MV-4-11 (cell line): ENCODE data around the gene MMP17.

Experiments
- DNase-seq: peaks from one replicate; lab custom pipeline; 2025; lab: John Stamatoyannopoulos, UW

Gene MMP17

GRCh38 chr12:131827961-131828534 is at the start of gene MMP17:
Gene MMP17, plus strand, starts transcription at chr12:131828393. Its CDS starts 102 bp downstream, at chr12:131828495.
- peak; percentile 43 for DNase-seq

- no peak for DNase-seq
Observed at GRCh38 chr12:131779027-131779426, 49.2 kb upstream of the MMP17 start.

GRCh38 chr12:131782061-131782460 is 46.1 kb upstream of the MMP17 start:
- no peak for DNase-seq

GRCh38 chr12:131783915-131784541 is 44.2 kb upstream of the MMP17 start:
- peak; percentile 89 for DNase-seq

GRCh38 chr12:131784909-131785762 is 43.1 kb upstream of the MMP17 start:
- DNase-seq, result no peak

GRCh38 chr12:131785763-131786330 is 42.3 kb upstream of the MMP17 start:
- DNase-seq, result no peak

GRCh38 chr12:131786331-131786730 is 41.9 kb upstream of the MMP17 start:
- no peak for DNase-seq

- DNase-seq, result no peak
Observed at GRCh38 chr12:131787143-131787660, 41.0 kb upstream of the MMP17 start.

GRCh38 chr12:131788070-131788469 is 40.1 kb upstream of the MMP17 start:
- no peak for DNase-seq

GRCh38 chr12:131789638-131790037 is 38.6 kb upstream of the MMP17 start:
- DNase-seq, result no peak

- DNase-seq, result no peak
Observed at GRCh38 chr12:131793243-131794022, 34.8 kb upstream of the MMP17 start.

GRCh38 chr12:131794061-131794460 is 34.1 kb upstream of the MMP17 start:
- DNase-seq, result no peak

- no peak for DNase-seq
Observed at GRCh38 chr12:131794573-131794972, 33.6 kb upstream of the MMP17 start.

GRCh38 chr12:131795064-131795463 is 33.1 kb upstream of the MMP17 start:
- no peak for DNase-seq

- DNase-seq, result no peak
Observed at GRCh38 chr12:131795690-131796410, 32.3 kb upstream of the MMP17 start.

GRCh38 chr12:131796411-131796736 is 31.8 kb upstream of the MMP17 start:
- DNase-seq, result no peak

- no peak for DNase-seq
Observed at GRCh38 chr12:131796754-131797587, 31.2 kb upstream of the MMP17 start.

- no peak for DNase-seq
Observed at GRCh38 chr12:131797588-131797934, 30.6 kb upstream of the MMP17 start.

- DNase-seq, result no peak
Observed at GRCh38 chr12:131799195-131799594, 29.0 kb upstream of the MMP17 start.

GRCh38 chr12:131799828-131800593 is 28.2 kb upstream of the MMP17 start:
- DNase-seq, result no peak
